Kidney tubule cell (primary cell): ENCODE measurements around the gene FGFR2.
"Not testable (repeated sequence)": the region's sequence is repeated elsewhere in the genome, so short reads cannot be mapped to it uniquely, and the experiment has no call there.

Source experiments
- DNase-seq: peaks from one replicate; pipeline ENCODE4 v3.0.0-alpha.2; 2018; ENCODE audit warnings: low spot score

FGFR2 gene

DNA sequence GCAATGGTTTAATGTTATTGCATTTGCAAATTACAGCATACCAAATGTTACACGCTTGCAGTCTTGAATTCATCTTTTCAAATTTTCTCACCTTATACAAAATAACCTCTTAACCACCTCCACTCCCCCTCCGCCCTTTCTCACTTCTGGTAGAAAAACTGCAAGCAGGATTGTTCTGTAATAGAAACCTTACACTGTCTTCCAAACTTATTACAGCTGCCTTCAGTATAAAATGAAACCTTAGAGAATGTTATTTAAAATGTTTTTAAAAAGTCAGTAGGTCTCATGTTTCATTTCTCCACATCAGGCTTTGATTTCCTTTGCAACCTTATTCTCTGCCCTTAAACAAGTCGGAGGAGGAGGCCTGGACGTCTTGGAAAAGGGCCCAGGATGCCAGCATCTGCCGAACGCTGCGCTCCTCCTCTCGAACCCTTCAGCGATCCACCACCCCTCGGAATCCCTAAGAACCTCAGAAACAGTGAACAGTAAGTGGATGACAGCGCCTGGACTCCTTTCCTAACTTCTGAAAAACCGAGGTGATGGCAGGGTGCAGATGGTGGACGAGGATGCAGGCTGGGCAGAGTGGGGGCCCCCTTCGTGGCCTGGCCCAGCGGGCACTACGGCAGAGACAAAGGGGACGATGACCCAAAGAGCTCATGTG lies 74.0 kb downstream of the FGFR2 start:
- DNase-seq = no peak

DNA sequence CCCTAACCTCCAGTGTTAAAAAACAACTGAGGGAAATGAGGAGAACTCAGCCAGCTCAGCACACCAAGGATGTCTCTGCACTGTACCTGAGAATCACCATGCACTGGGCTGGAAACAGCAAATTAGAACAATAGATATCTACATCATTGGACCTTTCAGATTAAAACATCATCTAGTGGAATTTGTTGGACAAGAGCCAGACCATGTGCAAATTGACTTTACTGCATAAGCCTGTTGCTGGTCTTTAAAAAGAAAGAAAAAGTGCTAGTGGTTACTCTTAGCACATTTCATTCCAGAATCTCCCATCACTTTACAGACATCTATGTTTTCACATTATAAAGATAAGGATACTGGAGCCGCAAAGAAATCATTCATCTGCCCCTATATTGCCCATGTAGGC lies 75.4 kb downstream of the FGFR2 start:
- DNase-seq = no peak

- DNase-seq = peak; percentile 45
Observed at GRCh38 chr10:121521794-121522556, 76.3 kb downstream of the FGFR2 start.

- DNase-seq = not testable (repeated sequence)
Observed at GRCh38 chr10:121520526-121520925, 77.7 kb downstream of the FGFR2 start.

DNA sequence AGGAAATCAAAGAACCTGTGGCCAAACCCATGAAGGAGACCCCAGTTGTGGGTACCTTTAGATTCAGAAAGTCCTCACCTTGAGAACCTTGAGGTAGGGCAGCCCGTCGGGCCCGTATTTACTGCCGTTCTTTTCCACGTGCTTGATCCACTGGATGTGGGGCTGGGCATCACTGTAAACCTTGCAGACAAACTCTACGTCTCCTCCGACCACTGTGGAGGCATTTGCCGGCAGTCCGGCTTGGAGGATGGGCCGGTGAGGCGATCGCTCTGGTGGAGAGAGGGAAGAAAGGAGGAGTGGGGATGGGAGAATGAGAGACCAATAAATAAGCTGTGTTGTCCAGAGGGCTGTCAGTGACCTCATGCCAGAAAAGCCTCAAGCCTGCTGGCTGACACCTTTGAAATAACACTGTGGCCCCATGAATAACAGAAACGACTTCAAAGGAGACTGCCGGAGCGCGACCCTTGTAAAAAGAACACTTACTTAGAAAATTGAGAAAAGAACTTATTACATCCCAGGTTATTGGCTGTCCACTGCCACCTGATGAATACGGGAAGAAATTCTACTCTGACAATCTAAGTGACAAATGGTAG lies 78.2 kb downstream of the FGFR2 start:
- DNase-seq = peak; percentile 67

- DNase-seq = no peak
Observed at GRCh38 chr10:121519411-121519810, 78.8 kb downstream of the FGFR2 start.

DNA sequence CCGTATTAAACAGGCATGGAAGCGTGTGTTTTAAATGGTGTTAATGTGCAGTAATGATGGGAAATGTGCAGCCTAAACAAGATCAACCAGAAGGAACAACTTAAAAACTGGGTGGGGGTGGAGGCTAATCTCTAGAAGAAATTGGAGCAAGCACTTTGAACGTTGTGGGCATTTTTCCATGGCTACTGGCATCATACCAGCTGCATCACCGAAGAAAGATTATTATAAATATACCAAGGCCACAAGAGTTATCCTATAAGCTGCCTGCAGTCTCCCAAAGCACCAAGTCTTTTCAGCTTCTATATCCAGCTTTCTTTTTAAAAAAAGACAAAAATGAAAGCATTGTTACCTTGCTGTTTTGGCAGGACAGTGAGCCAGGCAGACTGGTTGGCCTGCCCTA lies 79.9 kb downstream of the FGFR2 start:
- no peak for DNase-seq

DNA sequence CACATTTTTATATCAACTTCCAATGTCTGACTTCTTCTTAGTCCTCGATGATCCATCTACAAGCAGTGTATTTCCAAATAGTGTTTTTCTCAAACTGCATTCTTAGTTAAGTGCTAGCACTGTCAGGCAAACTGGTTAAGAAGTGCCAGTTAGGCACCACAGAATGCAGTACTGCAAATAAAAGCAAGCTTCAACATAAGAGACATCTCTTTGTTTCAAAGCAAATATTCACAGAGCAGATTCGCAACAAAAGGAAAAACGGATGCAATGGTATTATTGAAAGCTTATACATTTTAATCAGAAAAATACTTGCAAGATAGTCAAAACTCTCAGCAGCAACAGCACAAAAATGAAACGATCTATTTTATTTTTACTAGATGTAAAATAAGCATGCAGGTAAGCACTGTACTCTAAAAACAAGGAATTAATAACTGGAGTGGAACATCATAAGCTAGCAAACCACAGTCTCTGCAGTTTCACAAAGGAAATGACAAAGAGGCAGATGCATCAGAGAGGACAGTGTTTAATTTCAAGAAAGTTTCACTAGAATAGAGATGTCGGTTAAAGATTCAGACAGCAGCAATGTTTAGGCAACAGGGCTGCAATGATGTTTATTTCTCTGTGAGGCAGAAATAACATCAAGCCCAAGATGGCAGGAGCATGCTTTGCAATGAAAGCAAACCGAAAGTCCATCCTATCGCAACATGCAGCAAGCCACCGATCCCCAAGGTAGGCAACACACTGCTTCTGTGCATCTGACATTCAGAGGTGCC lies 82.0 kb downstream of the FGFR2 start:
- DNase-seq = no peak

DNA sequence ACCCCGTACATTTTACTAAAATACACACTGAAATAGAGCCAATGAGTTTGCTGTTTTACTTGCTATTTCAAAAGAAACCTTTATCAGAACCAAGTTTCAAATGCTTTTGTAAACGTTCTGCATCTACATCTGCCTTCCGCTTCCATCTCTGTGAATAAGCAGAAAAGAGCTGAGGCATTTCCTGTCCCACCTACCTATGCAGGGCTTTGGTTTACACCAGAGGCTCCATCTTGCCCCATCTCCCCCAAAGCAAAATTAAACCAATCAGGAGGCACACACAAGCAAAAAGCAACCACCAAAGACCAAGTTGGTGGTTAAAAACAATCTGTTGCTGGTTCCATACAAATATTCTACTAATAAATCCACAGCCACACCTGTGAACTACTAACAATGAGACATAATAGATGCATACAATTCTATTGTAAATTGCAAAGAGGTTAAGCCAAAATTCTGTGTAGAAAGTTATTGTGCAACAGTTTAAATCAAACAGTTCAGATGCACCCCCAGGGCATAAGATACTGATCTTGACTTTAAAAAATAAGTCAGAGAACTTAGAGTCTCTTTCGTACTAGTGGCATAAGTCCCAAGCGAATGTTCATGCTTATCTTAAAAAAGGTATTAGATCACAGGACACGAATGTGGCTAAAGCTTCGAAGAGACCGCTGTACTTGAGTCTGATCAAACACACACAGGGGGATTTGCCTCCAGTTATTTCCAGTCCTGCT lies 83.9 kb downstream of the FGFR2 start:
- no peak for DNase-seq

- DNase-seq = peak; percentile 92
Observed at GRCh38 chr10:121511943-121512342, 86.3 kb downstream of the FGFR2 start.

- DNase-seq = no peak
Observed at GRCh38 chr10:121511460-121511859, 86.8 kb downstream of the FGFR2 start.

GRCh38 chr10:121510201-121510771 lies 88.0 kb downstream of the FGFR2 start:
- DNase-seq = peak; percentile 94

DNA sequence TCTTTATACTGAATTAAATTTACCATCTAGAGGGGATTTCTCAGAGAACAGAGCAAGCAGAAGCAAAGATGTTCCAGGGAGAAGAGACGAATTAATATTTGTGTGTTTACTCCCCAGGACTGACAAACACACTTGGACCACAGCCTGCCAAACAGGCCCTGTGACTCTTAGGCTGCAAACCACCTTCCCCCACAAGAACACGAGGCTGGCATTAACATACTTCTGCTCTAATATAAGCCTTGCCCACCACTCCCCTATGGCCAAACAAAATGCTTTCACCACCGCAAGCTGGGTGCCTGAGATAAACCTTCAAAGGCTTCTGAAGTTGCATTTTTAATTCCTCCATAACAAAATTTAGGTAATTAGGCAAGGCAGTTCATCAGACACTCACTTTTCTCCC lies 88.4 kb downstream of the FGFR2 start:
- DNase-seq = no peak

GRCh38 chr10:121509112-121509511 lies 89.1 kb downstream of the FGFR2 start:
- DNase-seq = no peak

- no peak for DNase-seq
Observed at GRCh38 chr10:121503587-121504051, 94.6 kb downstream of the FGFR2 start.

DNA sequence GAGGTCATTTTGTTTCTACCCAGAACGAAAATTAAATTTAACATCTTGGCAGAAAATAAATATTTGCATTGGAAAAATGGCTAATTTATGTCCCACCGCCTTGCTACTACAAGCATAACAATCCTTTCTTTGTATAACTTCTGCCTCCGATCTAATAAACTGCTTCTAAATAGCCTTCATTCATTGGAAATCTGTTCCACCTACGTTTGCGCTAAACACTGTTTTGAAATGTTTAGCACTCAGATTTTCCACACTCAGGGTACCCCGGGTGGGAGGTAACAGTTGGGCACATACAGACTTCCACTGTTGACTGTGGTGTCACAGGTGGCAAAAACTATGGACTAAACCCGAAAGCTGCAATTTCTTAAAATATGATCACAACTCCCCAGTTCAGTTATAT lies 96.4 kb downstream of the FGFR2 start:
- no peak for DNase-seq

DNA sequence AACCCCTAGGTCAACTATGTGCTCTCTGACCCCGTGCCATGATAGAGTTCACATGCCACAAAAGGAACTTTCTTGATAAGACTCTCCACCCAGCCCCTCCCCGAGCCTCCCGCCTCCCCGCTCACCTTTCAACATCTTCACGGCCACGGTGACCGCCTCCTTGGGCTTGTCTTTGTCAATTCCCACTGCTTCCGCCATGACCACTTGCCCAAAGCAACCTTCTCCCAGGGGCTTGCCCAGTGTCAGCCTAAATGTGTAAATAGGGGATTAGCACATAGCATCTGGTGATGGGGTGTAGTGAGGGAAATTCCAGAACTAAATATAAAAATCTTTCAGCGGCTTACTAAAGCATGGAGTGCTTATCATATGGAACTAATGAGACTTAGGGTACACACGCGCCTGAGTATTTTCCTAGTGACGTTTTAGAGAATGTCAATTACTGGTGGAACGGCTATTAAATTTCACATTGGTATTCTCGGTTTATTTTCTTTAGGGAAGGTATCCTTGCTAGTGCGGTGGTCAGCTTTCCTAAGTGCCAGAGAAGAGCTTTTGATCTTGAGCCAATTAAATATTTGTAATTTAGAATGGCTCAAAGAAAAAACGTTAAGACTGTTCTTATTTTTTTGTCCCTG lies 97.4 kb downstream of the FGFR2 start:
- no peak for DNase-seq

GRCh38 chr10:121497513-121498470 lies 100.5 kb downstream of the FGFR2 start:
- no peak for DNase-seq

GRCh38 chr10:121495719-121496118 lies 102.5 kb downstream of the FGFR2 start:
- DNase-seq = peak; percentile 40

- DNase-seq = no peak
Observed at GRCh38 chr10:121494296-121494695, 103.9 kb downstream of the FGFR2 start.
